KMS-11 (cell line): ENCODE measurements around the gene IFRD2.

Source experiments
- H2AFZ ChIP-seq: fragments of 200-600 bp; sonication (generic); 2 replicates; pipeline ENCODE4 v1.6.1; 2016; ENCODE audit warnings: antibody characterized with exemption, mixed run types, low read depth
- H3K27ac ChIP-seq: fragments of 200-600 bp; sonication (generic); 2 replicates; pipeline ENCODE4 v1.6.1; 2016; ENCODE audit warnings: mild to moderate bottlenecking, mixed run types
- H3K27me3 ChIP-seq: fragments of 200-600 bp; sonication (generic); 2 replicates; pipeline ENCODE4 v1.6.1; 2017; ENCODE audit warnings: mild to moderate bottlenecking, low read depth, mixed run types, moderate library complexity; ENCODE audit not compliant: insufficient read depth
- H3K36me3 ChIP-seq: fragments of 200-600 bp; sonication (generic); 2 replicates; pipeline ENCODE4 v1.6.1; 2017; ENCODE audit warnings: mild to moderate bottlenecking, mixed run types; ENCODE audit not compliant: insufficient read depth
- H3K4me1 ChIP-seq: fragments of 200-600 bp; sonication (generic); 2 replicates; pipeline ENCODE4 v1.6.1; 2016; ENCODE audit warnings: mild to moderate bottlenecking, low read depth, mixed run types; ENCODE audit not compliant: poor library complexity, severe bottlenecking
- H3K4me2 ChIP-seq: fragments of 200-600 bp; sonication (generic); 2 replicates; pipeline ENCODE4 v1.7.0; 2016; ENCODE audit warnings: mild to moderate bottlenecking, mixed run types
- H3K4me3 ChIP-seq: fragments of 200-600 bp; sonication (generic); IDR thresholded peaks from 2 replicates; pipeline ENCODE4 v1.6.1; 2017; ENCODE audit warnings: low read depth, low read length, mixed read lengths; ENCODE audit not compliant: insufficient read depth
- H3K79me2 ChIP-seq: fragments of 200-600 bp; sonication (generic); 2 replicates; pipeline ENCODE4 v1.6.1; 2016; ENCODE audit warnings: low read depth, mixed run types; ENCODE audit not compliant: insufficient read depth
- H3K9ac ChIP-seq: fragments of 200-600 bp; sonication (generic); 2 replicates; pipeline ENCODE4 v1.6.1; 2016; ENCODE audit warnings: mild to moderate bottlenecking, mixed run types
- H4K20me1 ChIP-seq: fragments of 200-600 bp; sonication (generic); 2 replicates; pipeline ENCODE4 v1.6.1; 2016; ENCODE audit warnings: mild to moderate bottlenecking, mixed run types; ENCODE audit not compliant: insufficient read depth
- CTCF ChIP-seq: fragments of 200-600 bp; sonication (generic); conservative IDR thresholded peaks from 2 replicates; pipeline ENCODE4 v1.6.1; 2017; ENCODE audit warnings: low read depth, mild to moderate bottlenecking, antibody characterized with exemption, low read length, moderate library complexity, mixed read lengths

Gene IFRD2

GRCh38 chr3:50299929-50300680, 7.9 kb upstream of the IFRD2 start:
- no peaks in the 10 kb centered on the region for H3K79me2 ChIP-seq
- peak overlapping the region; percentile 10; the same call in 1 of the 2 replicates for H3K27ac ChIP-seq
- H2AFZ ChIP-seq: peak overlapping the region; percentile 42; the same call in 1 of the 2 replicates
- H3K4me3 ChIP-seq: no peak overlapping the region
- no peaks in the 10 kb centered on the region for H3K36me3 ChIP-seq
- no peaks in the 10 kb centered on the region for H4K20me1 ChIP-seq
- H3K4me1 ChIP-seq: peaks cover 15% of the 10 kb centered on the region
- TF ChIP-seq CTCF: no peak
- peak overlapping the region; percentile 51; the same call in 1 of the 2 replicates for H3K9ac ChIP-seq
- H3K4me2 ChIP-seq: peak overlapping the region; percentile 58
- no peaks in the 10 kb centered on the region for H3K27me3 ChIP-seq

- H3K36me3 ChIP-seq: no peaks in the 10 kb centered on the region
- TF ChIP-seq CTCF: no peak
- no peaks in the 10 kb centered on the region for H3K27me3 ChIP-seq
- peaks cover 15% of the 10 kb centered on the region for H3K4me1 ChIP-seq
- H3K27ac ChIP-seq: peak overlapping the region; percentile 10; the same call in 1 of the 2 replicates
- H3K9ac ChIP-seq: peak overlapping the region; percentile 51; the same call in 1 of the 2 replicates
- no peaks in the 10 kb centered on the region for H4K20me1 ChIP-seq
- peak overlapping the region; percentile 42; the same call in 1 of the 2 replicates for H2AFZ ChIP-seq
- H3K79me2 ChIP-seq: no peaks in the 10 kb centered on the region
- H3K4me2 ChIP-seq: peak overlapping the region; percentile 58
- H3K4me3 ChIP-seq: no peak overlapping the region
Measured at GRCh38 chr3:50299638-50299928, 7.4 kb upstream of the IFRD2 start.

DNA sequence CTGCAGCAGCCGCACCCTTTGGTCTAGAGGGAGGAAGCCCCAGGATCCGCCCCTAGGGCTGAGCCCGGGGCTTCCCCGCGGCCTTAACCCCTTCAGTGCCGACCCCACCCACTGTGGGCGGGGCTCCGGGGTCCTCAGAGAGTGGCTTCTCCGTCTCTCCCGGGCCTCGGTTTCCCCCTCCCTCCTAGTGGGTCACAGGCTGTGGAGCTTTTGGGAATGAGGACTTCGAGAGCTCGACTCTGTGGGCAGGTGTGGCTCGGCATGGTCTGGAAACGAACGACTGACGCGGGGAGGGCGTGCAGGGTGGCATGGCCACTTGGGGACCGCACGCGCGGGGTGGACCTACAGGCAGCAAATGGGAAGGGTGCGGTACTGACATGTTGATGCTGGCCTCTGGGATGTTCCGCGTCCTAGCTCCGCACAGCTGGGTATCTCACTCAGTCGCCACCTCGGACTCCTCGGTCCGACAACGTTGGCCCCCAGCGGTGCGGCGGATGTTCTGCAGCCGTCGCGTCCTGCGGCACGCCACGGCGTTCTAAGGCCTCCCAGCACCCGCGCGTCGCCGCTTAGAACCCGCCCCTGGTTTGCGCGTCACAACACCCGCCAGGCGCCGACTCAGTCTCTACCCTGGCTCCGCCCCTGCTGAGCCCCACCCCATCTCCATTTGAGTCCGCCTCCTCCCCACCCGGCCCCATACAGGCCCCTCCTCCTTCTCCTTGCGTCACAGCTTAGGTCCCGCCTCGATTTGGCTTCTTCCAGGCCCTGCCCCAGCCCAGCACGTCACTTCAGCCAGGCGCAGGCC, 6.8 kb upstream of the IFRD2 start, which contains the start of the genes HYAL3 and NAA80:
Gene HYAL3 (minus strand): TSS at position 570 of the 802 bp plus-strand sequence. CDS start 3,803 bp downstream, outside the sequence.
Gene NAA80 (minus strand): TSS at position 570 of the 802 bp plus-strand sequence. CDS start 1,942 bp downstream, outside the sequence.
- Histone ChIP-seq H3K4me2 (peak within 1 kb of the TSS; percentile 58), H3K79me2 (no peaks in the 10 kb centered on the region), H3K27ac (peak within 1 kb of the TSS; percentile 34), H3K27me3 (no peaks in the 10 kb centered on the region), H3K36me3 (no peaks in the 10 kb centered on the region), H3K4me1 (peaks cover 15% of the 10 kb centered on the region), H4K20me1 (no peaks in the 10 kb centered on the region), H2AFZ (peak within 1 kb of the TSS; percentile 59; the same call in 1 of the 2 replicates), H3K4me3 (peak within 1 kb of the TSS; percentile 64), H3K9ac (peak within 1 kb of the TSS; percentile 51; the same call in 1 of the 2 replicates)
- TF ChIP-seq CTCF: peak; percentile 34

DNA sequence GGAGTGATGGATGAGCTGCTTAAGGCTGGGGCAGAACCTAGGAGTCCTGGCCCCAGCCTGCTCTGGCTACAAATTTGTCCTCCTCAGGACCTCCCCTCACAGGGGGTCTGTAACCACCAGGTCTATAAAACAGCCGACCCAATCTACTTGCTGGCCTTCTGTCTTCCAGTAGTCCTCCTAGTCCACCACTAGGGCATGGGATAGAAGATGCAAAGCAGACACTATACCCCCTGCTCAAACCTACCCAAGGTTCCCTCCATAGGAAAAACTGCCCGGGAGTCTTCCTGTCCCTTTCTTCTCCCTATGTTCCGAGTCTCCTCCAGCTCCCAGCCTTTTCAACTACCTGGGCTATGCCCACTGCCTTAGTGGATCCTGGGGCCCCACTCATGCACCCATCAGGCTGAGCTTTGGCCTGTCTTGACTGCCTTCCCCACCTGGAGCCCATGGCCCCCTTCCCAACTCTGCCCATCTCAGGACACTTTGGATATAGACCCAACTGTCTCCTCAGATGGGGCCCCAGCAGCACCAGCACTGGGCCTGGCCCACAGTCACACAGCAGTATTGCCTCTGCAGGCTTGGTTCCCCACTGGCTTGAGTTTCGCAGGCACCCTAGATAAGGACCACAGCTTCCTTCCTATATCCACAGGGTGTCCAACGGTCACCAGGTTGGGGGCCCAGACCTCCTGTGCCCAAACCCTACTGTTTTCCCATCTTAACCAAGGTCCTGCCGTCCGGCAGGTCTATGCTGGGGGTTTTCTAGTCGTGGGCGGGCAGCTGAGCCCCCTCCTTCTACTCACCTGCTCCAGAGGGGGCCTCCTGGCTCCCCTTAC, 5.9 kb upstream of the IFRD2 start:
- Histone ChIP-seq H3K4me1 (peaks cover 17% of the 10 kb centered on the region), H3K27me3 (no peaks in the 10 kb centered on the region), H3K9ac (no peak overlapping the region), H3K4me3 (peak overlapping the region; percentile 64), H3K36me3 (no peaks in the 10 kb centered on the region), H2AFZ (no peak overlapping the region), H3K27ac (no peak overlapping the region), H3K79me2 (no peaks in the 10 kb centered on the region), H4K20me1 (no peaks in the 10 kb centered on the region), H3K4me2 (peak overlapping the region; percentile 51; the same call in 1 of the 2 replicates)
- no peak for TF ChIP-seq CTCF
